K562 (cell line): ENCODE data around the gene UBR7. TPM values are rescaled to one million over a fixed set of nuclear protein-coding genes. Genes with fewer than 3 reads are reported as not detected.
A peak's percentile ranks its signal among the peaks of the same experiment; 100 is the strongest.

Experiments used
- ATAC-seq: fragments of 200-7000 bp; cut with Tn5 transposase; 3 replicates; pipeline ENCODE4 v1.9.1; 2020; ENCODE audit warnings: moderate library complexity
- BruUV-seq: library from RNA; stranded (reverse); fragments of 400-500 nt; replicated peaks from 2 replicates; lab custom pipeline; 2021; lab: Mats Ljungman, UMichigan
- CTCF ChIA-PET: fragments of 300-600 bp; formaldehyde crosslinking; extraction: SDS; loops from one replicate; lab custom pipeline; 2021; ENCODE audit warnings: low intra/inter-chr PET ratio; lab: Yijun Ruan, JAX
- POLR2A ChIA-PET: fragments of 300-600, 350-650 bp; sonication (Branson Sonifier 250); formaldehyde crosslinking; extraction: SDS; loops from one replicate; lab custom pipeline; 2021; ENCODE audit warnings: antibody characterized with exemption, inconsistent platforms; lab: Yijun Ruan, JAX
- DNase-seq, 4 experiments: peaks; one replicate each; pipeline versions ENCODE4 v3.0.0 to v3.0.0-alpha.2; 2011 to 2018; ENCODE audit warnings: low spot score in 3 of 4, mixed read lengths in 3 of 4; ENCODE audit errors: extremely low read depth in 1 of 4
- FAIRE-seq: peaks from 2 replicates; lab custom pipeline; 2011; peaks lifted over from hg19 to GRCh38; lab: Jason Lieb, UNC
- H2AFZ ChIP-seq: 2 replicates; pipeline ENCODE4 v1.6.0; 2011; ENCODE audit warnings: low read depth, low read length, control low read depth, inconsistent platforms
- H3K27ac ChIP-seq: fragments of 200-600 bp; 3 replicates; pipeline ENCODE4 v1.8.0; 2011; ENCODE audit warnings: low read depth, mild to moderate bottlenecking, control low read depth, inconsistent platforms, low read length, moderate library complexity, mixed read lengths; ENCODE audit errors: extremely low read depth
- H3K27me3 ChIP-seq, 2 experiments: fragments of 300-600 bp in 1 of 2; 2 replicates in 1 of 2; 3 replicates in 1 of 2; pipeline versions ENCODE4 v1.6.0 to v1.8.0; 2011; ENCODE audit warnings: inconsistent platforms in 2 of 2, low read length in 2 of 2, mild to moderate bottlenecking in 1 of 2, mixed read lengths in 1 of 2, moderate library complexity in 1 of 2; ENCODE audit not compliant: control insufficient read depth in 2 of 2, insufficient read depth in 2 of 2
- H3K36me3 ChIP-seq: fragments of 300-600 bp; 3 replicates; pipeline ENCODE4 v1.8.0; 2011; ENCODE audit warnings: mild to moderate bottlenecking, low read length, inconsistent platforms; ENCODE audit not compliant: control insufficient read depth, insufficient read depth
- H3K4me1 ChIP-seq, 2 experiments: fragments of 200-600 bp in 1 of 2; replicated peaks in 1 of 2; 2 replicates in 1 of 2; 3 replicates in 1 of 2; pipeline versions ENCODE4 v1.5.1 to v1.8.0; 2011; ENCODE audit warnings: inconsistent platforms in 2 of 2, low read length in 2 of 2, mild to moderate bottlenecking in 1 of 2, mixed read lengths in 1 of 2, moderate library complexity in 1 of 2; ENCODE audit not compliant: control insufficient read depth in 2 of 2, insufficient read depth in 2 of 2
- H3K4me2 ChIP-seq: 2 replicates; pipeline ENCODE4 v1.6.1; 2011; ENCODE audit warnings: low read length, control low read depth, inconsistent platforms, mixed read lengths; ENCODE audit not compliant: insufficient read depth
- H3K4me3 ChIP-seq: fragments of 200-600 bp; sonication (generic), shearing (Covaris generic); 2 replicates; pipeline ENCODE4 v1.5.1; 2016; ENCODE audit warnings: control low read depth, inconsistent platforms
- H3K79me2 ChIP-seq: fragments of 200-600 bp; 3 replicates; pipeline ENCODE4 v1.8.0; 2011; ENCODE audit warnings: low read length, inconsistent platforms; ENCODE audit not compliant: control insufficient read depth, insufficient read depth
- H3K9ac ChIP-seq, 2 experiments: 2 replicates each; pipeline versions ENCODE4 v1.6.0 to v1.6.1; 2011; ENCODE audit warnings: low read depth in 2 of 2, low read length in 2 of 2, control low read depth in 1 of 2, inconsistent platforms in 1 of 2, mild to moderate bottlenecking in 1 of 2, mixed read lengths in 1 of 2; ENCODE audit not compliant: insufficient read depth in 1 of 2
- H3K9me1 ChIP-seq: one replicate; pipeline ENCODE4 v1.6.0; 2011; ENCODE audit warnings: inconsistent platforms, mild to moderate bottlenecking, low read length, moderate library complexity; ENCODE audit not compliant: control insufficient read depth, insufficient read depth
- H3K9me3 ChIP-seq: replicated peaks from 2 replicates; pipeline ENCODE4 v1.5.1; 2011; ENCODE audit warnings: low read depth, low read length, inconsistent platforms; ENCODE audit not compliant: control insufficient read depth, insufficient read depth
- H4K20me1 ChIP-seq: replicated peaks from 2 replicates; pipeline ENCODE4 v1.6.1; 2011; ENCODE audit warnings: low read length, inconsistent platforms, mixed read lengths; ENCODE audit not compliant: control insufficient read depth, insufficient read depth
- ELF4 ChIP-seq: fragments of 450-650 bp; formaldehyde crosslinking; IDR thresholded peaks from 2 replicates; pipeline ENCODE4 v1.4.0; 2022; ENCODE audit warnings: missing genetic modification characterization
- ETV5 ChIP-seq: sonication (generic); formaldehyde crosslinking; IDR thresholded peaks from 2 replicates; pipeline ENCODE4 v1.4.0; 2020; ENCODE audit warnings: low read depth, mild to moderate bottlenecking, missing genetic modification reagents
- MAFF ChIP-seq: IDR thresholded peaks from 2 replicates; pipeline ENCODE4 v1.6.1; 2012; ENCODE audit warnings: low read length, improper control_type of control experiment
- MCM2 ChIP-seq: fragments of 450-650 bp; IDR thresholded peaks from 2 replicates; pipeline ENCODE4 v1.6.1; 2017; ENCODE audit warnings: low read depth, mild to moderate bottlenecking
- NFE2 ChIP-seq: IDR thresholded peaks from 2 replicates; pipeline ENCODE4 v1.6.1; 2014; ENCODE audit warnings: antibody characterized with exemption, low read depth
- PTTG1 ChIP-seq: fragments of 450-650 bp; IDR thresholded peaks from 2 replicates; pipeline ENCODE4 v1.6.1; 2016; ENCODE audit warnings: low read depth, mild to moderate bottlenecking, missing genetic modification characterization, missing compliant biosample characterization
- SPI1 ChIP-seq: IDR thresholded peaks from 2 replicates; pipeline ENCODE4 v1.6.1; 2011; ENCODE audit warnings: low read depth, low read length, control low read depth, borderline replicate concordance
- THRAP3 ChIP-seq: fragments of 450-650 bp; IDR thresholded peaks from 2 replicates; pipeline ENCODE4 v1.6.1; 2016; ENCODE audit warnings: mild to moderate bottlenecking, inconsistent platforms, borderline replicate concordance
- ZNF174 ChIP-seq: fragments of 250-450 bp; sonication (Bioruptor Pico); IDR thresholded peaks from 2 replicates; pipeline ENCODE4 v1.4.0; 2020; ENCODE audit warnings: mild to moderate bottlenecking
- WGBS: fragments of 100-300 bp; shearing (Covaris generic); methylation state at CpG from one replicate; pipeline ENCODE4 v1.1.6; 2016; ENCODE audit warnings: low coverage, mixed read lengths; ENCODE audit not compliant: insufficient coverage; ENCODE audit errors: missing lambda C conversion rate; 5-methylcytosine and 5-hydroxymethylcytosine counted together
- in situ Hi-C: fragments of 300-500 bp; cut with MboI; formaldehyde crosslinking; loops from 4 replicates; pipeline ENCODE4 v1.15.0; 2018; ENCODE audit warnings: inconsistent platforms, mixed read lengths
- intact Hi-C: fragments of 100-400 bp; cut with micrococcal nuclease; formaldehyde crosslinking; loops from 2 replicates; pipeline ENCODE4 v1.14.2; 2022
- polyA plus RNA-seq, 8 experiments: library from polyadenylated mRNA; depleted of rRNA in 4 of 8; stranded (reverse) in 5 of 8; unstranded in 3 of 8; fragments of >200 nt; fragmentation: Nextera tagmentation in 2 of 8; fragmentation: Illumina TruSeq in 1 of 8; extraction: Ambion mirVana in 2 of 8; extraction: Trizol in 1 of 8; gene quantifications; 2 replicates each; pipeline versions ENCODE4 v1.2.1 to v1.2.3, GENCODE V29; 2011 to 2014; ENCODE audit warnings: inconsistent platforms in 1 of 8, missing spikeins in 1 of 8
- total RNA-seq, 7 experiments: library from RNA; depleted of rRNA in 6 of 7; stranded (reverse); fragments of >200 nt in 6 of 7; fragmentation: Illumina TruSeq in 2 of 7; extraction: Trizol in 2 of 7; gene quantifications; 2 replicates each; pipeline versions ENCODE4 v1.2.1 to v1.2.3, GENCODE V29; 2011 to 2021; ENCODE audit warnings: low replicate concordance in 1 of 7
- TF ChIP-seq, protein P1 (sequence below), 3 experiments: fragments of 200-800 bp in 1 of 3; sonication (Bioruptor generic) in 1 of 3; sonication (generic) in 1 of 3; formaldehyde crosslinking in 1 of 3; IDR thresholded peaks; 2 replicates each; pipeline versions ENCODE4 v1.6.1 to v1.8.0; 2016 to 2022; ENCODE audit warnings: mild to moderate bottlenecking in 2 of 3, missing compliant biosample characterization in 2 of 3, missing genetic modification characterization in 2 of 3, missing genetic modification reagents in 1 of 3
- TF ChIP-seq, protein P2 (sequence below), 2 experiments: fragments of 450-650 bp in 1 of 2; IDR thresholded peaks; 2 replicates each; pipeline ENCODE4 v1.6.1; 2011 to 2017; ENCODE audit warnings: low read depth in 2 of 2, antibody characterized with exemption in 1 of 2, borderline replicate concordance in 1 of 2, low read length in 1 of 2, mild to moderate bottlenecking in 1 of 2, mixed read lengths in 1 of 2; ENCODE audit not compliant: control insufficient read depth in 1 of 2
- TF ChIP-seq, protein P3 (sequence below), 2 experiments: fragments of 450-650 bp in 1 of 2; sonication (generic) in 1 of 2; formaldehyde crosslinking; conservative IDR thresholded peaks; 2 replicates each; pipeline versions ENCODE4 v1.4.0 to v1.8.1; 2020 to 2022; ENCODE audit warnings: mild to moderate bottlenecking in 1 of 2, missing genetic modification reagents in 1 of 2
- TF ChIP-seq, protein P4 (sequence below), 2 experiments: fragments of 450-650 bp; conservative IDR thresholded peaks; 2 replicates each; pipeline ENCODE4 v1.6.1; 2017; ENCODE audit warnings: mild to moderate bottlenecking in 2 of 2, moderate library complexity in 2 of 2

UBR7 gene
- total and polyA plus RNA-seq, 9 of the 15 experiments (the other 6 are each of a cell fraction or from before 2014, with no cell fraction given) = 12.5 to 63.0 (median 34.4) TPM

DNA sequence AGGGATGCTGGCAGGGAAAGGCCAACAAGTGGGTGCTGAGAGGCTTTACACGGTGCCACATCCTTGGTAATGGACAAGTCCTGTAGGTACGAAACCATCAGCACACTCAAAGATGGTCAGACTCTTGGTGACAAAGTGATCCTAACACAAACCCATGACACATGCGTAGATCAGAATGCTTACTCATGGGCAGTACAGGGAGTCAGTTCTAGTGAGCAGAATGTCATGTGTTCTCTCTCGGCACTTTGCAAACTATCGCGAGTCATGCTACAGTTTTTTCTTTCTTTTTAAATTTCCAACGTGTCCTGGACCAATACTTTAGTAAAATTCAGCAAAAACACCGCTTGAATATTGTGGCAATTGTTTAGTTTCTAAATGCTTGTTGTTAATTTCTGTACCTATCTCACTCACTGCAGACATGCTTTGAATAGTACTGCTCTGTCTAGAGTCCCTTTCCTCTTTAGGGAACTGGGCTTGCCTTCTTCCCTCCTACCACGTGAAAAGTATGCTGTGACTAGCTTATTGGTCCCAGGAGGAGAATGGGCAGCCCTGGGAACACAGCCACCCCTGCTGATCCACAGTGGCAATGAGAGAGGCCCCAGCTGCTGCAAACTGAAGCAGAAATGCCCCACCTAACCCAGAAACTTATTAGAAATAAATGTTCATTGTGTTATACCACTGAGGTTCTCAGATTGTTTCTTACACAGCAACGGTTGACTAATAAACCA lies 62.4 kb downstream of the UBR7 start (continued):
- TF ChIP-seq, protein P1, sequence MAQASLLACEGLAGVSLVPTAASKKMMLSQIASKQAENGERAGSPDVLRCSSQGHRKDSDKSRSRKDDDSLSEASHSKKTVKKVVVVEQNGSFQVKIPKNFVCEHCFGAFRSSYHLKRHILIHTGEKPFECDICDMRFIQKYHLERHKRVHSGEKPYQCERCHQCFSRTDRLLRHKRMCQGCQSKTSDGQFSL (CRISPR knock-in tag; IDR thresholded peaks at IDR 0.05) = no peak
- TF ChIP-seq, protein P1 (tag; IDR thresholded peaks at IDR 0.05) = no peak
- TF ChIP-seq PTTG1 (tag) (no peak), MAFF (peak; percentile 40), SPI1 (peak; percentile 39; the same call in 1 of the 2 replicates), ETV5 (CRISPR knock-in tag) (no peak), MCM2 (no peak), NFE2 (peak; percentile 78)

DNA sequence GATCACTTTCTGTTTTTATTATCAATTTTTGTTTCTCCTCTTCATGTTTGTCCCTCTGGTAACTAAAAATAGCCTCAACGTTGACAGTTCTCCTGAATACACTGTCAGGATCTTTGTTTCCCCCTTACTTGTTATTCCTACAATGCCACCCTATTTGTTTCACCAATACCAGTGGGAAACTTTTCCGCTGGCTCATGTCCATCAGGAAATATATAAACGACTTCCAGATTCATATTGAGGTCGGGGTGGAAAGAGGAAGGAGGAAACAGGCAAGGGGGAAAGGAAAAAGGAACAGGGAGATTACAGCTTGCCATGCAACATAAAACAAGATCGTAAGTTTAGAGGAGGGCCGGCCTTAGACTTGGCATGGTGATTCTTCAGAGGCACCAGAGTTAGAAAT lies 64.1 kb downstream of the UBR7 start:
- CTCF ChIA-PET = no interaction called here
- no peak for FAIRE-seq
- peaks cover 3 to 27% of the 10 kb centered on the region in 2 experiments; a peak in 4 of 5 replicates for H3K4me1 ChIP-seq
- no peaks in the 10 kb centered on the region for H3K36me3 ChIP-seq
- intact Hi-C loops (no loop called here), in situ Hi-C loops (no loop called here)
- no peak overlapping the region for H3K9ac ChIP-seq
- H3K79me2 ChIP-seq = no peaks in the 10 kb centered on the region
- DNase-seq = no peak
- no peak for ATAC-seq
- no peak overlapping the region for H2AFZ ChIP-seq
- BruUV-seq = no TSS peak
- no peak overlapping the region for H3K27ac ChIP-seq
- H3K9me3 ChIP-seq = no peaks in the 10 kb centered on the region
- POLR2A ChIA-PET = no interaction called here
- no peaks in the 10 kb centered on the region for H3K9me1 ChIP-seq
- no peaks in the 10 kb centered on the region for H3K27me3 ChIP-seq
- peaks cover 23% of the 10 kb centered on the region for H4K20me1 ChIP-seq
- WGBS = 63% methylated on average over 6 of the region's 6 CpGs
- no peak overlapping the region for H3K4me2 ChIP-seq
- no peak overlapping the region for H3K4me3 ChIP-seq
- TF ChIP-seq, protein P2, sequence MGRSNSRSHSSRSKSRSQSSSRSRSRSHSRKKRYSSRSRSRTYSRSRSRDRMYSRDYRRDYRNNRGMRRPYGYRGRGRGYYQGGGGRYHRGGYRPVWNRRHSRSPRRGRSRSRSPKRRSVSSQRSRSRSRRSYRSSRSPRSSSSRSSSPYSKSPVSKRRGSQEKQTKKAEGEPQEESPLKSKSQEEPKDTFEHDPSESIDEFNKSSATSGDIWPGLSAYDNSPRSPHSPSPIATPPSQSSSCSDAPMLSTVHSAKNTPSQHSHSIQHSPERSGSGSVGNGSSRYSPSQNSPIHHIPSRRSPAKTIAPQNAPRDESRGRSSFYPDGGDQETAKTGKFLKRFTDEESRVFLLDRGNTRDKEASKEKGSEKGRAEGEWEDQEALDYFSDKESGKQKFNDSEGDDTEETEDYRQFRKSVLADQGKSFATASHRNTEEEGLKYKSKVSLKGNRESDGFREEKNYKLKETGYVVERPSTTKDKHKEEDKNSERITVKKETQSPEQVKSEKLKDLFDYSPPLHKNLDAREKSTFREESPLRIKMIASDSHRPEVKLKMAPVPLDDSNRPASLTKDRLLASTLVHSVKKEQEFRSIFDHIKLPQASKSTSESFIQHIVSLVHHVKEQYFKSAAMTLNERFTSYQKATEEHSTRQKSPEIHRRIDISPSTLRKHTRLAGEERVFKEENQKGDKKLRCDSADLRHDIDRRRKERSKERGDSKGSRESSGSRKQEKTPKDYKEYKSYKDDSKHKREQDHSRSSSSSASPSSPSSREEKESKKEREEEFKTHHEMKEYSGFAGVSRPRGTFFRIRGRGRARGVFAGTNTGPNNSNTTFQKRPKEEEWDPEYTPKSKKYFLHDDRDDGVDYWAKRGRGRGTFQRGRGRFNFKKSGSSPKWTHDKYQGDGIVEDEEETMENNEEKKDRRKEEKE (IDR thresholded peaks at IDR 0.05; ENCODE audit: borderline replicate concordance in 1 of 2, control insufficient read depth in 1 of 2, low read depth in 2 of 2, low read length in 1 of 2) = no peak
- TF ChIP-seq, protein P3, sequence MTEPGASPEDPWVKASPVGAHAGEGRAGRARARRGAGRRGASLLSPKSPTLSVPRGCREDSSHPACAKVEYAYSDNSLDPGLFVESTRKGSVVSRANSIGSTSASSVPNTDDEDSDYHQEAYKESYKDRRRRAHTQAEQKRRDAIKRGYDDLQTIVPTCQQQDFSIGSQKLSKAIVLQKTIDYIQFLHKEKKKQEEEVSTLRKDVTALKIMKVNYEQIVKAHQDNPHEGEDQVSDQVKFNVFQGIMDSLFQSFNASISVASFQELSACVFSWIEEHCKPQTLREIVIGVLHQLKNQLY (CRISPR knock-in tag; conservative IDR thresholded peaks at IDR 0.05) = no peak
- no peak for TF ChIP-seq ELF4 (CRISPR knock-in tag)
- no peak for TF ChIP-seq THRAP3
- TF ChIP-seq ZNF174 (CRISPR knock-in tag) = no peak
- TF ChIP-seq, protein P4, sequence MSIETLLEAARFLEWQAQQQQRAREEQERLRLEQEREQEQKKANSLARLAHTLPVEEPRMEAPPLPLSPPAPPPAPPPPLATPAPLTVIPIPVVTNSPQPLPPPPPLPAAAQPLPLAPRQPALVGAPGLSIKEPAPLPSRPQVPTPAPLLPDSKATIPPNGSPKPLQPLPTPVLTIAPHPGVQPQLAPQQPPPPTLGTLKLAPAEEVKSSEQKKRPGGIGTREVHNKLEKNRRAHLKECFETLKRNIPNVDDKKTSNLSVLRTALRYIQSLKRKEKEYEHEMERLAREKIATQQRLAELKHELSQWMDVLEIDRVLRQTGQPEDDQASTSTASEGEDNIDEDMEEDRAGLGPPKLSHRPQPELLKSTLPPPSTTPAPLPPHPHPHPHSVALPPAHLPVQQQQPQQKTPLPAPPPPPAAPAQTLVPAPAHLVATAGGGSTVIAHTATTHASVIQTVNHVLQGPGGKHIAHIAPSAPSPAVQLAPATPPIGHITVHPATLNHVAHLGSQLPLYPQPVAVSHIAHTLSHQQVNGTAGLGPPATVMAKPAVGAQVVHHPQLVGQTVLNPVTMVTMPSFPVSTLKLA (conservative IDR thresholded peaks at IDR 0.05) = no peak
